ENCODE data around the gene NKX6-2. TPM values are rescaled to one million over a fixed set of nuclear protein-coding genes. Genes with fewer than 3 reads are reported as not detected.

NKX6-2 gene
- total RNA-seq, 1 experiment from 2014 or later, result not detected

DNA sequence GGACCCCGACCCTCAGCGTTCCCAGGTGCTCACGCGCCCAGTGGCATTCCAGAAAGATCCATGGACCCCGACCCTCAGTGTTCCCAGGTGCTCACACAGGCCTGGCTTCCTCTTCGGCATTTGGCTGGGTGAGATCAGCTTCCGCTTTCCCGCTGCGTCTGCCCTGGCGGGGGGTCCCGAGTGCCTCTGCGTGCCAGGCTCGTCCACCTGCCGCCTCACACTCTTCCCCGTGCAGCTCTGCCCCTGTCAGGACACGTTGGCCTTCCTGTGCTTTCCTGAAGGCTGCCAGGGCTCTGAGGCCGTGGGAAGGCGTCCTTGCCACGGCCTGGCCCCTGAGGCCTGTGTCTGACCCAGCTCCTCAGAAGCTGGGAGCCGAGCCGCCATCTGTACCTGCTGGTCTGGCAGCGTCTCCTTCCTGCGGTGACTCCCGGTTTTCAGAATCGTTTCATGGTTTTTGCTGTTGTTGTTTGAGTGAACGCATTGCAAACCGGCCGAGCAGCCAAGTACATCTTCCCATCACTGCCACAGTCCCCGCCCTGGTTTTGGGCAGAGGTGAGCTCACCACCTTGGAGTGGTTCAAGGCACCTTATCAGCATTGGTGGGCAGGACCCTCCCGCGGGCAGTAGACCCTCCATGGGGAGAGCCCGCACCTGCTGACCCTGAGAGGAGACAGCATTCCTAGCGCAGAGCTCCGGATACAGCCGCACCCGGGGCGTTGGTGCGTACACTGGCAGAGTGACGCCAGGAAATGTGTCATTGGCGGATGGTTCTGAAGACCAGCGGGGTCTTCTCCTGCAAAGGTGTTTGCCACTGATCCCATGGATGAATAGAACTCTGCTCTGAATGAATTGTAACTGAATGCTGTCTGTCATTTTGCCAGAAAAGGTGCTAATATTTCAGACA lies 17.4 kb downstream of the NKX6-2 start:
- Mint-ChIP-seq H3K9me3 (ENCODE audit: unreplicated experiment) (no peaks in the 10 kb centered on the region), H3K27ac (ENCODE audit: unreplicated experiment) (no peak overlapping the region), H3K4me1 (ENCODE audit: low read depth, unreplicated experiment) (no peaks in the 10 kb centered on the region), H3K36me3 (ENCODE audit: insufficient read depth, unreplicated experiment) (peaks cover 7% of the 10 kb centered on the region), H3K27me3 (ENCODE audit: insufficient read depth, unreplicated experiment) (no peaks in the 10 kb centered on the region), H3K4me3 (ENCODE audit: unreplicated experiment) (no peak overlapping the region)
- TF ChIP-seq, protein P1, sequence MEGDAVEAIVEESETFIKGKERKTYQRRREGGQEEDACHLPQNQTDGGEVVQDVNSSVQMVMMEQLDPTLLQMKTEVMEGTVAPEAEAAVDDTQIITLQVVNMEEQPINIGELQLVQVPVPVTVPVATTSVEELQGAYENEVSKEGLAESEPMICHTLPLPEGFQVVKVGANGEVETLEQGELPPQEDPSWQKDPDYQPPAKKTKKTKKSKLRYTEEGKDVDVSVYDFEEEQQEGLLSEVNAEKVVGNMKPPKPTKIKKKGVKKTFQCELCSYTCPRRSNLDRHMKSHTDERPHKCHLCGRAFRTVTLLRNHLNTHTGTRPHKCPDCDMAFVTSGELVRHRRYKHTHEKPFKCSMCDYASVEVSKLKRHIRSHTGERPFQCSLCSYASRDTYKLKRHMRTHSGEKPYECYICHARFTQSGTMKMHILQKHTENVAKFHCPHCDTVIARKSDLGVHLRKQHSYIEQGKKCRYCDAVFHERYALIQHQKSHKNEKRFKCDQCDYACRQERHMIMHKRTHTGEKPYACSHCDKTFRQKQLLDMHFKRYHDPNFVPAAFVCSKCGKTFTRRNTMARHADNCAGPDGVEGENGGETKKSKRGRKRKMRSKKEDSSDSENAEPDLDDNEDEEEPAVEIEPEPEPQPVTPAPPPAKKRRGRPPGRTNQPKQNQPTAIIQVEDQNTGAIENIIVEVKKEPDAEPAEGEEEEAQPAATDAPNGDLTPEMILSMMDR (IDR thresholded peaks at IDR 0.05; ENCODE audit: insufficient read depth in 1 of 2, low read depth in 1 of 2, low read length in 1 of 2, severe bottlenecking in 1 of 2, unreplicated experiment in 1 of 2), result no peak
- ChIA-PET POLR2A (no interaction called here), CTCF (no interaction called here)
- BruUV-seq (replicated peaks), result no TSS peak
- no peaks in the 10 kb centered on the region for H3K27me3 ChIP-seq (replicated peaks; ENCODE audit: control insufficient read depth, insufficient read depth, low read length)
- intact Hi-C loops (cut with micrococcal nuclease; ENCODE audit: unreplicated experiment), result no loop called here
- H3K9me3 ChIP-seq, result 0 out of 2 replicates have a peak, but pooled peaks cover 3% of the 10 kb centered on the region
- H3K36me3 ChIP-seq (ENCODE audit: control insufficient read depth, insufficient read depth, low read length), result no peaks in the 10 kb centered on the region
- no peak for DNase-seq
- no peak overlapping the region for H3K4me3 ChIP-seq (ENCODE audit: low read depth, low read length)
- H3K4me1 ChIP-seq, result no peaks in the 10 kb centered on the region

DNA sequence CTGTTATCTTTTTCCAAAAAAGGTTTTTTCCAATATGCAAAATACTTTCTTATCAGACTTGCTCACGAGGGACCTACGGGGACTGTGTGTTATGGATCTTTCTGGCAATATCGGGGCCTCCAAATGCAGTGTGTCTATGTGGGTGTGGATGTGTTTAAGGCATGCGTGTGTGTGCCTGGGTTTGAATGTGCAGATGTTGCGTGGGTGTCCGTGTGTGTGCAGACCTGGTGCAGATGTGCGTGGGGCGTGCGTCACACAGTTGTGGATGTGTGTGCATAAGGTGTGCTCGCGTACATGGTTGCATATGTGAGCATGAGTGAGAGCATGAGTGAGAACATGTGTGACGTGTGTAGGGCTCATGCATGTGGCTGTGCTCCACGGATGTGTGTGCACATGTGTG lies 19.7 kb downstream of the NKX6-2 start:
- Mint-ChIP-seq H3K36me3 (ENCODE audit: insufficient read depth, unreplicated experiment) (peaks cover 7% of the 10 kb centered on the region), H3K27ac (ENCODE audit: unreplicated experiment) (no peak overlapping the region), H3K27me3 (ENCODE audit: insufficient read depth, unreplicated experiment) (no peaks in the 10 kb centered on the region), H3K4me3 (ENCODE audit: unreplicated experiment) (no peak overlapping the region), H3K4me1 (ENCODE audit: low read depth, unreplicated experiment) (no peaks in the 10 kb centered on the region), H3K9me3 (ENCODE audit: unreplicated experiment) (no peaks in the 10 kb centered on the region)
- no TSS peak for BruUV-seq (replicated peaks)
- H3K4me1 ChIP-seq, result no peaks in the 10 kb centered on the region
- H3K9me3 ChIP-seq, result no peaks in the 10 kb centered on the region
- H3K36me3 ChIP-seq (ENCODE audit: control insufficient read depth, insufficient read depth, low read length), result no peaks in the 10 kb centered on the region; the same call in 1 of the 2 replicates
- intact Hi-C loops (cut with micrococcal nuclease; ENCODE audit: unreplicated experiment), result no loop called here
- TF ChIP-seq, protein P1 (IDR thresholded peaks at IDR 0.05; ENCODE audit: insufficient read depth in 1 of 2, low read depth in 1 of 2, low read length in 1 of 2, severe bottlenecking in 1 of 2, unreplicated experiment in 1 of 2), result no peak
- CTCF ChIA-PET, result no interaction called here
- DNase-seq, result no peak
- no peaks in the 10 kb centered on the region for H3K27me3 ChIP-seq (replicated peaks; ENCODE audit: control insufficient read depth, insufficient read depth, low read length)
- no peak overlapping the region for H3K4me3 ChIP-seq (ENCODE audit: low read depth, low read length)
- POLR2A ChIA-PET, result no interaction called here

DNA sequence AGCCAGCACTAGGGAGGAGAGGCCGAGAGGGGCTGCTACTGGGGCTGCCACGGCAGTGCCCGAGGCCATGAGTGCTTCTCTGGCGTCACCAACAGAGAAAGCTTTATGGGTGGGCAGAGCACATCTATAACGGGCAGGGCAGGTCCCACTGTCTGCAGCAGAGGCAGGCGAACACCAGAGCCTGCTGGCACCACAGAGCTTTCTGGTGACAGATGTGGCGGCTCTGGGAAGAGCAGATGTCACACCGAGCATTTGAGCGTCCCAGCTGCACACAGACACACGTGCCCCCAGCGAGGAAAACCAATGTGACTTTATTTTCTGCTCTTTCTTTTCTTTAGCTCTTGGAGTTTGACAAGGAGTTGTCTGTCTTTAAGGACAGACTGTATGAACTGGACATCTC lies 20.5 kb downstream of the NKX6-2 start:
- peaks cover 7% of the 10 kb centered on the region for H3K36me3 Mint-ChIP-seq (ENCODE audit: insufficient read depth, unreplicated experiment)
- H3K9me3 ChIP-seq, result no peaks in the 10 kb centered on the region
- CTCF ChIA-PET, result no interaction called here
- BruUV-seq (replicated peaks), result no TSS peak
- intact Hi-C loops (cut with micrococcal nuclease; ENCODE audit: unreplicated experiment), result no loop called here
- TF ChIP-seq, protein P1 (IDR thresholded peaks at IDR 0.05; ENCODE audit: insufficient read depth in 1 of 2, low read depth in 1 of 2, low read length in 1 of 2, severe bottlenecking in 1 of 2, unreplicated experiment in 1 of 2), result no peak
- no peaks in the 10 kb centered on the region for H3K27me3 ChIP-seq (replicated peaks; ENCODE audit: control insufficient read depth, insufficient read depth, low read length)
- POLR2A ChIA-PET, result no interaction called here
- H3K36me3 ChIP-seq (ENCODE audit: control insufficient read depth, insufficient read depth, low read length), result no peaks in the 10 kb centered on the region; the same call in 1 of the 2 replicates
- H3K4me1 Mint-ChIP-seq (ENCODE audit: low read depth, unreplicated experiment), result no peaks in the 10 kb centered on the region
- no peaks in the 10 kb centered on the region for H3K4me1 ChIP-seq
- H3K27me3 Mint-ChIP-seq (ENCODE audit: insufficient read depth, unreplicated experiment), result no peaks in the 10 kb centered on the region
- DNase-seq, result no peak
- H3K4me3 Mint-ChIP-seq (ENCODE audit: unreplicated experiment), result no peak overlapping the region
- H3K27ac Mint-ChIP-seq (ENCODE audit: unreplicated experiment), result no peak overlapping the region
- H3K4me3 ChIP-seq (ENCODE audit: low read depth, low read length), result no peak overlapping the region
- no peaks in the 10 kb centered on the region for H3K9me3 Mint-ChIP-seq (ENCODE audit: unreplicated experiment)

Data from Caco-2 (cell line).